GM23248 (cell line): ENCODE results near the gene TFEC. TPM values are rescaled to one million over a fixed set of nuclear protein-coding genes. Genes with fewer than 3 reads are reported as not detected.
A peak's percentile ranks its signal among the peaks of the same experiment; 100 is the strongest.

Experiments used
- DNase-seq: peaks from one replicate; pipeline ENCODE4 v3.0.0-alpha.2; 2015
- H2AFZ ChIP-seq: fragments of 200-600 bp; sonication (generic); 2 replicates; pipeline ENCODE4 v1.6.1; 2016; ENCODE audit warnings: antibody characterized with exemption
- H3F3A ChIP-seq: fragments of 200-600 bp; sonication (generic); 2 replicates; pipeline ENCODE4 v1.6.1; 2016; ENCODE audit warnings: mild to moderate bottlenecking, antibody characterized with exemption, mixed run types; ENCODE audit not compliant: insufficient read depth
- H3K27ac ChIP-seq: fragments of 200-600 bp; sonication (generic); 2 replicates; pipeline ENCODE4 v1.5.1; 2016; ENCODE audit warnings: mild to moderate bottlenecking
- H3K27me3 ChIP-seq: fragments of 200-600 bp; sonication (generic); replicated peaks from 2 replicates; pipeline ENCODE4 v1.6.1; 2016; ENCODE audit warnings: mild to moderate bottlenecking; ENCODE audit not compliant: insufficient read depth
- H3K36me3 ChIP-seq: fragments of 200-600 bp; sonication (generic); 2 replicates; pipeline ENCODE4 v1.6.1; 2016; ENCODE audit warnings: low read depth, mild to moderate bottlenecking
- H3K4me1 ChIP-seq: fragments of 200-600 bp; sonication (generic); 2 replicates; pipeline ENCODE4 v1.6.1; 2016; ENCODE audit warnings: mild to moderate bottlenecking; ENCODE audit not compliant: insufficient read depth
- H3K4me2 ChIP-seq: fragments of 200-600 bp; sonication (generic); one replicate; pipeline ENCODE4 v1.6.1; 2016; ENCODE audit warnings: mild to moderate bottlenecking; ENCODE audit not compliant: unreplicated experiment
- H3K4me3 ChIP-seq: fragments of 200-600 bp; sonication (generic); 2 replicates; pipeline ENCODE4 v1.5.1; 2016; ENCODE audit warnings: mild to moderate bottlenecking
- H3K79me2 ChIP-seq: fragments of 200-600 bp; sonication (generic); 2 replicates; pipeline ENCODE4 v1.6.1; 2016; ENCODE audit warnings: mild to moderate bottlenecking; ENCODE audit not compliant: insufficient read depth
- H3K9ac ChIP-seq: fragments of 200-600 bp; sonication (generic); 2 replicates; pipeline ENCODE4 v1.6.1; 2016; ENCODE audit warnings: mild to moderate bottlenecking
- H3K9me2 ChIP-seq: fragments of 200-600 bp; sonication (generic); 2 replicates; pipeline ENCODE4 v1.6.1; 2016; ENCODE audit warnings: mixed run types, mild to moderate bottlenecking, moderate library complexity; ENCODE audit not compliant: insufficient read depth
- H3K9me3 ChIP-seq: fragments of 200-600 bp; sonication (generic); one replicate; pipeline ENCODE4 v1.6.1; 2017; ENCODE audit warnings: low read depth
- H4K20me1 ChIP-seq: fragments of 200-600 bp; sonication (generic); 2 replicates; pipeline ENCODE4 v1.6.0; 2016; ENCODE audit not compliant: insufficient read depth
- EZH2 ChIP-seq: fragments of 200-600 bp; sonication (generic); IDR thresholded peaks from 2 replicates; pipeline ENCODE4 v1.6.1; 2018; ENCODE audit warnings: antibody characterized with exemption, mild to moderate bottlenecking; ENCODE audit not compliant: insufficient read depth, poor library complexity, severe bottlenecking
- EZH2phosphoT487 ChIP-seq: fragments of 200-600 bp; sonication (generic); IDR thresholded peaks from 2 replicates; pipeline ENCODE4 v1.6.1; 2018; ENCODE audit warnings: antibody characterized with exemption, moderate library complexity, mild to moderate bottlenecking, low read depth; ENCODE audit not compliant: insufficient read depth
- WGBS, 2 experiments: methylation state at CpG; one replicate each; pipeline ENCODE4 v1.1.6; 2015 to 2017; ENCODE audit warnings: low lambda C conversion rate in 2 of 2, low coverage in 1 of 2; ENCODE audit errors: missing lambda C conversion rate in 2 of 2; 5-methylcytosine and 5-hydroxymethylcytosine counted together
- in situ Hi-C: fragments of 300-500 bp; cut with MboI; formaldehyde crosslinking; loops from 2 replicates; pipeline ENCODE4 v1.15.0; 2020
- polyA plus RNA-seq: library from polyadenylated mRNA; unstranded; fragments of >200 nt; fragmentation: Nextera tagmentation; extraction: Ambion mirVana; gene quantifications from 2 replicates; pipeline ENCODE4 v1.2.1, GENCODE V29; 2016
- total RNA-seq: library from RNA; depleted of rRNA; stranded (reverse); fragments of >200 nt; shearing (Covaris generic); gene quantifications from 2 replicates; pipeline ENCODE4 v1.2.3, GENCODE V29; 2014

Gene TFEC
- total and polyA plus RNA-seq, 2 experiments from 2014 or later: not detected

- DNase-seq: peak; percentile 1
- H3K27ac ChIP-seq: no peak overlapping the region
- H3F3A ChIP-seq: no peaks in the 10 kb centered on the region
- no peaks in the 10 kb centered on the region for H3K79me2 ChIP-seq
- H2AFZ ChIP-seq: no peak overlapping the region
- H3K9ac ChIP-seq: no peak overlapping the region
- H3K36me3 ChIP-seq: no peaks in the 10 kb centered on the region
- H3K27me3 ChIP-seq: peaks cover 8% of the 10 kb centered on the region; the same call in 1 of the 2 replicates
- H4K20me1 ChIP-seq: no peaks in the 10 kb centered on the region
- H3K9me3 ChIP-seq: no peaks in the 10 kb centered on the region
- 32 to 36% methylated on average over 1 of the region's 1 CpG for WGBS, 2 experiments
- in situ Hi-C loops: no loop called here
- TF ChIP-seq EZH2phosphoT487 (no peak), EZH2 (no peak)
- H3K4me3 ChIP-seq: no peak overlapping the region
- no peak overlapping the region for H3K4me2 ChIP-seq
- no peaks in the 10 kb centered on the region for H3K9me2 ChIP-seq
- H3K4me1 ChIP-seq: no peaks in the 10 kb centered on the region
Measured at GRCh38 chr7:116024826-116025809, 5.4 kb downstream of the TFEC start.

GRCh38 chr7:116021237-116021636, 9.3 kb downstream of the TFEC start:
- Histone ChIP-seq H3K4me1 (no peaks in the 10 kb centered on the region), H2AFZ (no peak overlapping the region), H3K9me3 (no peaks in the 10 kb centered on the region), H3K27me3 (no peaks in the 10 kb centered on the region; the same call in 1 of the 2 replicates), H3K9ac (no peak overlapping the region), H3K9me2 (no peaks in the 10 kb centered on the region), H3K36me3 (no peaks in the 10 kb centered on the region), H3F3A (no peaks in the 10 kb centered on the region), H3K4me2 (no peak overlapping the region), H3K79me2 (no peaks in the 10 kb centered on the region), H3K27ac (no peak overlapping the region), H3K4me3 (no peak overlapping the region), H4K20me1 (no peaks in the 10 kb centered on the region)
- TF ChIP-seq EZH2: no peak
- no peak for TF ChIP-seq EZH2phosphoT487
- 2 to 6% methylated on average over 2 of the region's 2 CpGs for WGBS, 2 experiments
- no peak for DNase-seq
- in situ Hi-C loops: no loop called here

GRCh38 chr7:116018731-116019130, 11.8 kb downstream of the TFEC start:
- Histone ChIP-seq H3K36me3 (no peaks in the 10 kb centered on the region), H3K27ac (no peak overlapping the region), H2AFZ (no peak overlapping the region), H3K9me3 (no peaks in the 10 kb centered on the region), H3K79me2 (no peaks in the 10 kb centered on the region), H3K4me1 (no peaks in the 10 kb centered on the region), H3K9ac (no peak overlapping the region), H3K27me3 (no peaks in the 10 kb centered on the region; the same call in 1 of the 2 replicates), H3K4me3 (no peak overlapping the region), H3K9me2 (no peaks in the 10 kb centered on the region), H4K20me1 (no peaks in the 10 kb centered on the region), H3K4me2 (no peak overlapping the region), H3F3A (no peaks in the 10 kb centered on the region)
- no peak for DNase-seq
- TF ChIP-seq EZH2 (no peak), EZH2phosphoT487 (no peak)
- in situ Hi-C loops: no loop called here

DNA sequence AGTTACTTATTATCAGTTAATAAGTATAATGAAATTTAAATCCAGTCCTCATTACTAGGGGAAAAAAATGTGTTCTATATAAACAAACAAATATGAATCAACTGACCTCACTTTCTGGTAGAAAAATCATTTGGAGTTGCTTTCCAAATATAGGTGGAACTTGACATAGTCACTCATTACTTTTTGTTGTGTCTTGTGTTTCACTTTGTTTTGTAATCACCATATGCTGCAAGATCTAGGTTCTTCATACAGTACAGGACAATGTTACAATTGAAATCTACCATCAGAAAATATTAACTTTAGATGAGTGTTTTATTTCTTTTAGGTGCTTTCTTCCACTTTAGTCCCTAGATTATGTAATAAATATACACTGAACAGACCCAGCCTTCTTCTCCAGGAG, 16.9 kb downstream of the TFEC start:
- H4K20me1 ChIP-seq: no peaks in the 10 kb centered on the region
- no peaks in the 10 kb centered on the region for H3F3A ChIP-seq
- no peaks in the 10 kb centered on the region for H3K4me1 ChIP-seq
- H3K4me2 ChIP-seq: no peak overlapping the region
- H3K79me2 ChIP-seq: no peaks in the 10 kb centered on the region
- H3K9me3 ChIP-seq: no peaks in the 10 kb centered on the region
- no peak for TF ChIP-seq EZH2
- TF ChIP-seq EZH2phosphoT487: no peak
- no peaks in the 10 kb centered on the region for H3K36me3 ChIP-seq
- in situ Hi-C loops: no loop called here
- no peak overlapping the region for H3K4me3 ChIP-seq
- H3K9me2 ChIP-seq: no peaks in the 10 kb centered on the region
- DNase-seq: no peak
- H2AFZ ChIP-seq: no peak overlapping the region
- no peaks in the 10 kb centered on the region for H3K27me3 ChIP-seq
- no peak overlapping the region for H3K27ac ChIP-seq
- no peak overlapping the region for H3K9ac ChIP-seq
